ENCODE results near the gene MFSD1.
"Not testable (repeated sequence)": the region's sequence is repeated elsewhere in the genome, so short reads cannot be mapped to it uniquely, and the experiment has no call there.

GRCh38 chr3:158791590-158791920, 10.3 kb upstream of the MFSD1 start:
- TF ChIP-seq POLR2A, CTCF, EP300, POLR2AphosphoS5 (IDR thresholded peaks at IDR 0.05): not testable (repeated sequence)
